NCI-H1694 treated with DMSO at 0.1 percent for 48 hours (cell line): ENCODE results near the gene CILP2.

Experiments
- DNase-seq: peaks from one replicate; lab custom pipeline; 2025; lab: John Stamatoyannopoulos, UW

Gene CILP2

GRCh38 chr19:19528721-19529490 is 9.2 kb upstream of the CILP2 start, which contains the start of gene YJEFN3:
Gene YJEFN3 (plus strand): TSS chr19:19528911. CDS start chr19:19528933, 22 bp downstream.
- DNase-seq: no peak

- DNase-seq: no peak
Measured at GRCh38 chr19:19529783-19530422, 8.2 kb upstream of the CILP2 start.

GRCh38 chr19:19530423-19530804 is 7.7 kb upstream of the CILP2 start:
- no peak for DNase-seq

GRCh38 chr19:19530889-19531288 is 7.2 kb upstream of the CILP2 start:
- no peak for DNase-seq

- DNase-seq: peak; percentile 35
Measured at GRCh38 chr19:19531951-19532805, 5.9 kb upstream of the CILP2 start.

- DNase-seq: no peak
Measured at GRCh38 chr19:19532806-19533701, 5.0 kb upstream of the CILP2 start.

GRCh38 chr19:19533841-19534240 is 4.2 kb upstream of the CILP2 start:
- DNase-seq: no peak

- DNase-seq: no peak
Measured at GRCh38 chr19:19534556-19535265, 3.4 kb upstream of the CILP2 start.

GRCh38 chr19:19535311-19536191 is 2.5 kb upstream of the CILP2 start:
- DNase-seq: no peak

GRCh38 chr19:19537075-19538048 is 703 bp upstream of the CILP2 start:
- no peak for DNase-seq

- no peak for DNase-seq
Measured at GRCh38 chr19:19538785-19539166, 711 bp downstream of the CILP2 start.

- DNase-seq: no peak
Measured at GRCh38 chr19:19539698-19540063, 1.6 kb downstream of the CILP2 start.

GRCh38 chr19:19540064-19540714 is 2.1 kb downstream of the CILP2 start:
- DNase-seq: no peak

GRCh38 chr19:19540715-19541515 is 2.9 kb downstream of the CILP2 start:
- no peak for DNase-seq

- DNase-seq: no peak
Measured at GRCh38 chr19:19541616-19542015, 3.6 kb downstream of the CILP2 start.

- DNase-seq: no peak
Measured at GRCh38 chr19:19542507-19542906, 4.4 kb downstream of the CILP2 start.

GRCh38 chr19:19543101-19543500 is 5.0 kb downstream of the CILP2 start:
- DNase-seq: no peak
